Measurements from ENCODE around the gene FNDC7.
A peak's percentile ranks its signal among the peaks of the same experiment; 100 is the strongest.
"Not testable (repeated sequence)": the region's sequence is repeated elsewhere in the genome, so short reads cannot be mapped to it uniquely, and the experiment has no call there.

The FNDC7 gene

DNA sequence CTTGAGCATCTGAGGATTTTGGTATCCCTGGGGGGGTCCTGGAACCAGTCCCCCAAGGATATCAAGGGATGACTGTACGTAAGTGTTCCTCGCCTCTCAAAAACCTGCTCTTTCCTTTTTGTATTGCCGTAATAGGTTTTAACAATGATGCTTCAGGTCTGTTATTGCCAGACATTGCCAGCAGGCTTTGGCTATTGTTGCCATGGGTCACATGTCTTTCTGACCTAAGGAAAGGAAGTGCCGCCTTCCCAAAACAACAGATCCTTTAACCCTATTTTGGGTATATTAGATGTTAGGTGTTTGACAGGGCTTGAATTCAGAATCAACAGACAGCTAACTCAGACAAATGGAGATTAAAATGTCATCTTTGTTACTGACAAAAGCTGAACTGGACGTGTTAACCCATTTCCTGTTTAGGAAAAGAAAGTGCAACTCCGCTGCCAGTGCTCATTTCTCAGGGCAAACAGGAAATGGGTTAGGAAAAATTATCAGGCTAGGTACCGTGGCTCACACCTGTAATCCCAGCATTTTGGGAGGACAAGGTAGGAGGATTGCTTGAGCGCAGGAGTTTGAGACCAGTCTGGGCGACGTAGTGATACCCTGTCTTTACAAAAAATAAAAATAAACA, 33.0 kb upstream of the FNDC7 start:
- H3K27me3 ChIP-seq (ENCODE audit: control insufficient read depth, insufficient read depth, low read length): no peaks in the 10 kb centered on the region
- H3K27ac ChIP-seq (ENCODE audit: low read depth, low read length): no peak overlapping the region
- no peak overlapping the region for H3K4me3 ChIP-seq (ENCODE audit: low read depth, low read length)
- H3K4me1 ChIP-seq (ENCODE audit: control insufficient read depth, insufficient read depth, low read length): peaks cover 9% of the 10 kb centered on the region
- H3K9ac ChIP-seq (ENCODE audit: low read length): no peak overlapping the region
- 0 out of 2 replicates have a peak, but pooled peaks cover 2% of the 10 kb centered on the region for H3K9me3 ChIP-seq (ENCODE audit: control insufficient read depth, insufficient read depth, low read depth, low read length)
- H3K36me3 ChIP-seq (ENCODE audit: control insufficient read depth, insufficient read depth, low read length): no peaks in the 10 kb centered on the region

DNA sequence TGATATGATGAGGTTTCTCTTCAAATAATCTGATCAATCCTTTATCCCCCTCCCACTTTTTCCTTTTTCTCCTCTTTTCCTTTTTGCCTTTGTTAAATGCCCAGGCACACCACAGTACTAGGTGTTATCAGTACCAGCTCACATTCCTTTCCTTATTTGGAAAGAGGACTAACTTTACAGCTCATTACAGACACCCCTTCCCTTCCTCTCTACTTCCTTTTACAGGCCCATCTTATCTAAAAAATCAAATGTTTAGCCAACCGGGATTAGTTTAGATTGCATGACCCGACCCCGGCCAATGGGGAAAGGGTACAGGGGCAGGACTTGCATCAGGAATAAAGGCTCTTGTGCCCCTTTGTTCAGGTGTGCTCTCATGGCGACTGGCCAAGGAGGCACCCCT, 31.0 kb upstream of the FNDC7 start:
- peak overlapping the region; percentile 8 for H3K9ac ChIP-seq (ENCODE audit: low read length)
- not testable (repeated sequence) for H3K4me1 ChIP-seq (ENCODE audit: control insufficient read depth, insufficient read depth, low read length)

DNA sequence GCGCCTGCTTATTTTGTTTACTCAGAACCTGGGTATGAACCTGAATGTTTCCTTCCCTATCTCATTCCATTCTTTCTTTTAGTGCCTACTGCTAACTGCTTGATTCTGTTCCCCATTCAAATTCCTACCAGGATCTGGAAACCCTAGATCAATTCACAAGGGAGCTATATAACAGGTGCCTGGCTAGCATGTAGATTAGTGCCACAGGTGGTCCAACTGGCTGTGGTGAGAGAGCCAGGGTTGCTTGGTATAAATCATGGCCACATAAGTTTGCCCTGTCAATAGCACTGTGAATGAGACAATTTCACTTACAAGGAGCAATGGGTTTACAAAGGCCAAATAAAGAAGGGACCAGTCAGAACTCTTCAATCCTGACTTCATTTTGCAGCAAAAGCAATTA, 27.2 kb upstream of the FNDC7 start:
- no peaks in the 10 kb centered on the region for H3K36me3 ChIP-seq (ENCODE audit: control insufficient read depth, insufficient read depth, low read length)
- peaks cover 9% of the 10 kb centered on the region for H3K4me1 ChIP-seq (ENCODE audit: control insufficient read depth, insufficient read depth, low read length)
- H3K9ac ChIP-seq (ENCODE audit: low read length): no peak overlapping the region
- H3K27me3 ChIP-seq (ENCODE audit: control insufficient read depth, insufficient read depth, low read length): no peaks in the 10 kb centered on the region
- no peak overlapping the region for H3K27ac ChIP-seq (ENCODE audit: low read depth, low read length)
- H3K9me3 ChIP-seq (ENCODE audit: control insufficient read depth, insufficient read depth, low read depth, low read length): no peaks in the 10 kb centered on the region
- no peak overlapping the region for H3K4me3 ChIP-seq (ENCODE audit: low read depth, low read length)

More for the DNA sequence above, 31.0 kb upstream of the FNDC7 start:
- H3K4me3 ChIP-seq (ENCODE audit: low read depth, low read length); H3K9me3 ChIP-seq (ENCODE audit: control insufficient read depth, insufficient read depth, low read depth, low read length); H3K36me3 ChIP-seq (ENCODE audit: control insufficient read depth, insufficient read depth, low read length); H3K27me3 ChIP-seq (ENCODE audit: control insufficient read depth, insufficient read depth, low read length): not testable (repeated sequence)
- peak overlapping the region; percentile 39; the same call in 1 of the 2 replicates for H3K27ac ChIP-seq (ENCODE audit: low read depth, low read length)

DNA sequence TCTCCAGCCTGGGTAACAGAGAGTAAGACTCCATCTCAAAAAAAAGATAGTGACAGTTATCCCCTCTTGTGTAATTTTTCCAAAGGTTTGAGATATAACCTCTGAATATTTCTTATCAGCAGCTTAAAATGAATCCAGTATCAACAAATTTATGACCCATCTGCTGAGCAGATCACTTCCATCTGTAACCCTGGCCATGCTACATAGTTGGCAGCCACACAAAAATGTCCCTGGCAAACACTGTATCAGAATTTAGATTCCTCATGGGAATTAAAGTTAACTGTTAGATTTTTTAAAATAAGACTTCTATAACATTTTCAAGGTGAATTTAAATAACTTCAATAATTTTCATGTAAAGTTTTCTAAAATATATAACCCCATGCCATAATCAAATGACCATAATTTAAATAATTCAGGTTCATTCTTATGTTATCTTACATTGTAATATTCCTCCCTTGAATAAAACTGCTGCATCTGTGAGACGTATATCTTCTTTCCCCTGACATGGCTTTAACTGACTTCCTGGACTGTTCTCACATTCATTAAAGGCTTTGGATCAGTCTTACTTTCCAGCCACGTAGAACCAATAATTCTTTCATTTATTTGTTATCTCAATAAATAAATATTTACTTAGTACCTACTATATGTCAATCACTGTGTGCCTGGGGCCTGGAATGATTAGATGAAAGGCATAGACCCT, 25.9 kb upstream of the FNDC7 start:
- Histone ChIP-seq H3K9ac (ENCODE audit: low read length) (no peak overlapping the region), H3K4me3 (ENCODE audit: low read depth, low read length) (no peak overlapping the region), H3K36me3 (ENCODE audit: control insufficient read depth, insufficient read depth, low read length) (no peaks in the 10 kb centered on the region), H3K27ac (ENCODE audit: low read depth, low read length) (no peak overlapping the region), H3K27me3 (ENCODE audit: control insufficient read depth, insufficient read depth, low read length) (no peaks in the 10 kb centered on the region), H3K4me1 (ENCODE audit: control insufficient read depth, insufficient read depth, low read length) (peaks cover 5% of the 10 kb centered on the region), H3K9me3 (ENCODE audit: control insufficient read depth, insufficient read depth, low read depth, low read length) (no peaks in the 10 kb centered on the region)

DNA sequence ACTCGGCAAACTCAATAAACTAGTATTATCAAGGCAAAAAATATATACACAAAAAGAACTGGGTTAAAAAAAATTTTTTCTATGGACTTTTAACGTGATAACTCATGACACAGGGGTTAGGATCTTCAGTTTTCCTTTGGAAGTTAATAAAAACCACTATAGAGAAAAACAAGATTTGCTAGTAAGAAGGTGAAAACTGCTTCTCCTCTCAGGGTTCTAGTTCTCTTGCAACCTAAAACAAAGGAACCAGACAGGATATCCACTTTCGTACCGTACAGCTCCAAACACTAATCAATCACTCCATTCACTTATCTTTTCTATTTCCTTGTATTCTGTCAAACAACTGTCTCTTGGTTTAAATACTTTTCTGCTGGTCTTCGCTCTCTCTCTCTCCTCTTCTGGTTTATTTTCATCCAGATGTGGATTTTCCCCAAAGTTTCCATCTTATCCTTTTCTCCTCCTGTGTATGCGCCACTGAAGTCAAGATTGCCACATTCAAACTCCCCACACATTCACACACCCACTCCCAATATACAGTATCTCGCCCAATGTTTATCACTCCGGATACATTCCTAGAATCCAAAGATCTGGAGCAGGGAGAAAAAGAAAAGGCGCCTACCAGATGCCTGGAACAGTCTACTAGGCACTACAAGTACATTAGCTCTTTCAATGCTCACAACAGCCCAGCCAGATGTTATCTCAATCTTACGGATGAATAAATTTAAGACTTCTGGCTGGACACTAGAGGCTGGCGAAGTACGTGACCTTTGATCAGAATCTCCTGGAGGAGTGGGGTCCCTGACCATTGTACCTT, 21.4 kb upstream of the FNDC7 start:
- H3K36me3 ChIP-seq (ENCODE audit: control insufficient read depth, insufficient read depth, low read length): peaks cover 15% of the 10 kb centered on the region
- no peaks in the 10 kb centered on the region for H3K4me1 ChIP-seq (ENCODE audit: control insufficient read depth, insufficient read depth, low read length)
- no peaks in the 10 kb centered on the region for H3K27me3 ChIP-seq (ENCODE audit: control insufficient read depth, insufficient read depth, low read length)
- H3K9ac ChIP-seq (ENCODE audit: low read length): peak overlapping the region; percentile 93
- no peaks in the 10 kb centered on the region for H3K9me3 ChIP-seq (ENCODE audit: control insufficient read depth, insufficient read depth, low read depth, low read length)
- peak overlapping the region; percentile 90 for H3K27ac ChIP-seq (ENCODE audit: low read depth, low read length)
- peak overlapping the region; percentile 80 for H3K4me3 ChIP-seq (ENCODE audit: low read depth, low read length)

DNA sequence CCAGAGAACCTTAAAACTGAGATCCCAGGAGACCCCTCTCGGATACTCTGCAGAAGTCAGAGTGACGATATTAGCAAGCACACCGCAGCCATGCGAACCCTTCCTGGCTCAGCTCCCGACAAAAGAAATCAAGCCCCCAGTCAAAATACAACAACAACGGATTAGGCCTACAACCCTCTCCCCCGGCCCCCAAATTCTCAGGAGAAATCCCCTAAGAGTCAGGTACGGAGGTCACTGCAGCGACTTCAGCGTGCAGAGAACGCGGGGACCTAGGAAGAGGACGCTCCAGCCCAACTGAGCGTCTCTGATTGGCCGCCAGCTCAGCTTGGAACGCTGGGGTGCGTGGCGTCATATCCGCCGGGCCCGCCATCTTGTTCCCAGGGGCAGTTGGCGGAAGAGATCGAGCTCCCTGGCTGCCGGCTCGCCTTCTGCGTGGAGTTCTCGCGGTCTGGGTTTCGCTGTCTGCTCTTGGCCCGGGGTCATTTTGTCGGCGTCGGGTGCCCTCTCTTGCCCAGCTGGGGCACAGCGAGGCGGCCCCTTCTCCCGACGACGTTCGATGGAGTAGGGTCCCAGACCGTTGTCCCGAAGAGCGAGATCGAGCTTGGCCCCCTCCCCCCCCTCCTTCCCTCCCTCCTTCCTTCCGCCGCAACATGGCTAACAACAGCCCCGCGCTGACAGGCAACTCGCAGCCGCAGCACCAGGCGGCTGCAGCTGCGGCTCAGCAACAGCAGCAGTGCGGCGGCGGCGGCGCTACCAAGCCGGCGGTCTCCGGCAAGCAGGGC, 20.6 kb upstream of the FNDC7 start, which contains the start of gene PRPF38B:
Gene PRPF38B, plus strand, starts transcription at position 369 of the 782 bp plus-strand sequence. Its CDS starts 282 bp downstream, at position 651.
- H3K4me3 ChIP-seq (ENCODE audit: low read depth, low read length): peak within 1 kb of the TSS; percentile 80
- H3K36me3 ChIP-seq (ENCODE audit: control insufficient read depth, insufficient read depth, low read length): peaks cover 23% of the 10 kb centered on the region
- H3K27me3 ChIP-seq (ENCODE audit: control insufficient read depth, insufficient read depth, low read length): no peaks in the 10 kb centered on the region
- H3K27ac ChIP-seq (ENCODE audit: low read depth, low read length): peak within 1 kb of the TSS; percentile 90
- no peaks in the 10 kb centered on the region for H3K9me3 ChIP-seq (ENCODE audit: control insufficient read depth, insufficient read depth, low read depth, low read length)
- H3K4me1 ChIP-seq (ENCODE audit: control insufficient read depth, insufficient read depth, low read length): no peaks in the 10 kb centered on the region
- H3K9ac ChIP-seq (ENCODE audit: low read length): peak within 1 kb of the TSS; percentile 93

DNA sequence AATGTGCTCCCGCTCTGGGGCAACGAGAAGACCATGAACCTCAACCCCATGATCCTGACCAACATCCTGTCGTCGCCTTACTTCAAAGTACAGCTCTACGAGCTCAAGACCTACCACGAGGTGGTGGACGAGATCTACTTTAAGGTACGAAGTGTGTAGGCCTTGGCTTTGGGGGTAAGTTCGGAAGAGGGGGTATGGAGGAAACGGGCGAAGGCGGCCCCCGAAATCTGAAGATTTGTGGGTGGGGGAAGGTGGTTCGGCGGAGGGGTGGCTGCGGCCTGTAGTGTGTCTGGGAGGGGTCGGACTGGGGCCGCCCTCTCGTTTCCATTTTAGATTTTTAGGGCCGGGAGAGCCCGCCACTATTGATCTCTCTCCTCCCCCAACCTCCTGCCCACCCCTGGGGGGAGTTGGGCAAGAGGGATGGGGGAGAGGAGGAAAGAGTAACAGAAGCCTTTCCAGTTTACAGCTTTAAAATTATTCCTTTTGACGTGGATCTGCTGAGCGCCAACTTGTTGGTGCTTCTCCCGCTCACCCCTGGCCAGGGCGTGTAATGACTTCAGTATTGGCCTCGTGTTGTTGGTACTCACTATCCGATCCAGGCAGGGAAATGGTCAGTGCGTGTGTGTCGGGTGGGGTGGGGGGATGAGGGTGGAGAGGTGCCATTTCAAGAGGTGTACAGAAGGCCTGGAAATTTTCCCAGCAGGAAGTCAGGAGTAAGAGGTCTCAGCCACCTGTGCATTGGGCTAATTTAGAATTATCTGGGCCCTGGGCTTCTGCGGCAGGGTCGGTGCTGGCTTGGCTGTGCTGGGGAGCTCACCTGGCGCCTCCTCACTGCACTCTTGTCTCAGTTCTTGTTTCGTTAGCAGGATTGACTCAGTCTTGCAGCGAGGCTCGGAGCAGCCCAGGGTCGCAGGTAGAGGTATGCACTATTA, 19.7 kb upstream of the FNDC7 start:
- Histone ChIP-seq H3K27ac (ENCODE audit: low read depth, low read length) (peak overlapping the region; percentile 90), H3K36me3 (ENCODE audit: control insufficient read depth, insufficient read depth, low read length) (peaks cover 31% of the 10 kb centered on the region), H3K4me1 (ENCODE audit: control insufficient read depth, insufficient read depth, low read length) (no peaks in the 10 kb centered on the region), H3K9me3 (ENCODE audit: control insufficient read depth, insufficient read depth, low read depth, low read length) (no peaks in the 10 kb centered on the region), H3K27me3 (ENCODE audit: control insufficient read depth, insufficient read depth, low read length) (no peaks in the 10 kb centered on the region), H3K4me3 (ENCODE audit: low read depth, low read length) (peak overlapping the region; percentile 80), H3K9ac (ENCODE audit: low read length) (peak overlapping the region; percentile 93)

DNA sequence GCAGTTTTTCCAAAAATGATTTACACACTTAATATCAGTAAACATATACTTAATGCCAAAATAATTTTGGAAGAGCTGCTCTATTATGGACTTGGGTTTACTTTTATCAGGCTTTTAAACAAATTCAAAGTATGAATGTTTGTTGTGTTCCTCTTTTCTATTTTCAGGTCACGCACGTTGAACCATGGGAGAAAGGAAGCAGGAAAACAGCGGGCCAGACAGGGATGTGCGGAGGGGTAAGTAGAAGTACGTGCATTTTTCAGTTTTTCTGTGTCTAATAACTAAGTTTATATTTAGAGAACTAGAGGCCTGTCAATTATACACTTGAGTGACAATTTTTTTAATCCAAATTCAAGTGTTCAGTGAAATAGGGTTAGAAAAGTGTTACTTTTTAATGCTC, 17.2 kb upstream of the FNDC7 start:
- H3K27ac ChIP-seq (ENCODE audit: low read depth, low read length): no peak overlapping the region
- H3K9ac ChIP-seq (ENCODE audit: low read length): no peak overlapping the region
- H3K4me1 ChIP-seq (ENCODE audit: control insufficient read depth, insufficient read depth, low read length): no peaks in the 10 kb centered on the region
- H3K27me3 ChIP-seq (ENCODE audit: control insufficient read depth, insufficient read depth, low read length): no peaks in the 10 kb centered on the region
- no peaks in the 10 kb centered on the region for H3K9me3 ChIP-seq (ENCODE audit: control insufficient read depth, insufficient read depth, low read depth, low read length)
- peaks cover 57% of the 10 kb centered on the region for H3K36me3 ChIP-seq (ENCODE audit: control insufficient read depth, insufficient read depth, low read length)
- no peak overlapping the region for H3K4me3 ChIP-seq (ENCODE audit: low read depth, low read length)

DNA sequence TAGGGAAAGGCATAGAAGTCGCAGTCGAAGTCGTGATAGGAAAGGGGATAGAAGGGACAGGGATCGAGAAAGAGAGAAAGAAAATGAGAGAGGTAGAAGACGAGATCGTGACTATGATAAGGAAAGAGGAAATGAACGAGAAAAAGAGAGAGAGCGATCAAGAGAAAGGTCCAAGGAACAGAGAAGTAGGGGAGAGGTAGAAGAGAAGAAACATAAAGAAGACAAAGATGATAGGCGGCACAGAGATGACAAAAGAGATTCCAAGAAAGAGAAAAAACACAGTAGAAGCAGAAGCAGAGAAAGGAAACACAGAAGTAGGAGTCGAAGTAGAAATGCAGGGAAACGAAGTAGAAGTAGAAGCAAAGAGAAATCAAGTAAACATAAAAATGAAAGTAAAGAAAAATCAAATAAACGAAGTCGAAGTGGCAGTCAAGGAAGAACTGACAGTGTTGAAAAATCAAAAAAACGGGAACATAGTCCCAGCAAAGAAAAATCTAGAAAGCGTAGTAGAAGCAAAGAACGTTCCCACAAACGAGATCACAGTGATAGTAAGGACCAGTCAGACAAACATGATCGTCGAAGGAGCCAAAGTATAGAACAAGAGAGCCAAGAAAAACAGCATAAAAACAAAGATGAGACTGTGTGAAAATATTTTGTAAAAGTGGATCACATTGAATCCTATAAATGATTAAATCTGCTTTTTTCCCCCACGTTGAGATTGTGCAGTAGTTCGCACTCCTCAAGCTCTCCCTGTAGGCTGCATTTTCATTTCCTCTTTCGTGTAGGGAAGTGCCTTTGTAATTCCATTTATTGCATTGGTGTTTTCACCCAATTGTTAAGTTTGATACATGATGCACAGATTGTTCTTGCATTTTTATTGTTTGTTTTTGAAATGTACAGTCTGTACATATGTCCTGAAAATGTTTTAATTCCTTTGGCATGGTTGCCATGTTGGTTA, 13.1 kb upstream of the FNDC7 start:
- H3K9me3 ChIP-seq (ENCODE audit: control insufficient read depth, insufficient read depth, low read depth, low read length): no peaks in the 10 kb centered on the region
- H3K4me1 ChIP-seq (ENCODE audit: control insufficient read depth, insufficient read depth, low read length): no peaks in the 10 kb centered on the region
- H3K9ac ChIP-seq (ENCODE audit: low read length): no peak overlapping the region
- peaks cover 68% of the 10 kb centered on the region for H3K36me3 ChIP-seq (ENCODE audit: control insufficient read depth, insufficient read depth, low read length)
- no peak overlapping the region for H3K27ac ChIP-seq (ENCODE audit: low read depth, low read length)
- no peak overlapping the region for H3K4me3 ChIP-seq (ENCODE audit: low read depth, low read length)
- no peaks in the 10 kb centered on the region for H3K27me3 ChIP-seq (ENCODE audit: control insufficient read depth, insufficient read depth, low read length)
